Measurements from ENCODE around the gene BSG. TPM values are rescaled to one million over a fixed set of nuclear protein-coding genes. Genes with fewer than 3 reads are reported as not detected.
A peak's percentile ranks its signal among the peaks of the same experiment; 100 is the strongest.

Gene BSG
- total RNA-seq, 2 donors from 2014 or later, result 557 to 1,261 TPM

DNA sequence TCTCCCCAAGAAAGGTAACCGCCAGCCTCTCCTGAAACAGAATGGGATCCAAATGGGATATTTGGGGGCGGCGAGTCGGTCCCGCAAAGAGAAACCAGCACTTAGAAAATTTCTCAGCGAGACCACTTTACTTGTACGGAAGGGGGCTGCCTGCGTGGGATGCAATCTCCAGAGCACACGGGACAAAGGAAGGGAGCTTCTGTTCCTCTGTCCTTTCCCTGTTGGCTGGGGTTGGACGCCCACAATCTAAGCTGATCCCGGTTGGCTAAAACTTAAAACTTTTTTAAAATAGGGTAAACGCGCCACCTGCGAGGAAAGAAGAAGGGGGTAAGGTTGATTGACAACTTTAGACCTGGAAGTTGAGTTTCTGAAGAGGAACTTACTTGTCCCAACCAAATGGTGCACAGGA is 826 bp upstream of the BSG start:
- H3K4me1 ChIP-seq (replicated peaks), result peaks cover 18% of the 10 kb centered on the region
- peak overlapping the region; percentile 78 to 87 for H3K27ac ChIP-seq
- no peak for DNase-seq (ENCODE audit: low spot score)
- H3K36me3 ChIP-seq, result no peaks in the 10 kb centered on the region
- peak overlapping the region; percentile 97 to 99 for H3K4me3 ChIP-seq
- WGBS, result 2% methylated on average over 14 of the region's 14 CpGs
- intact Hi-C loops (cut with DNase I), result loop anchor here (5.0 kb wide), 1 partner anchor 39 kb away; the partner anchor contains the start of gene CDC34
- TF ChIP-seq, protein P1, sequence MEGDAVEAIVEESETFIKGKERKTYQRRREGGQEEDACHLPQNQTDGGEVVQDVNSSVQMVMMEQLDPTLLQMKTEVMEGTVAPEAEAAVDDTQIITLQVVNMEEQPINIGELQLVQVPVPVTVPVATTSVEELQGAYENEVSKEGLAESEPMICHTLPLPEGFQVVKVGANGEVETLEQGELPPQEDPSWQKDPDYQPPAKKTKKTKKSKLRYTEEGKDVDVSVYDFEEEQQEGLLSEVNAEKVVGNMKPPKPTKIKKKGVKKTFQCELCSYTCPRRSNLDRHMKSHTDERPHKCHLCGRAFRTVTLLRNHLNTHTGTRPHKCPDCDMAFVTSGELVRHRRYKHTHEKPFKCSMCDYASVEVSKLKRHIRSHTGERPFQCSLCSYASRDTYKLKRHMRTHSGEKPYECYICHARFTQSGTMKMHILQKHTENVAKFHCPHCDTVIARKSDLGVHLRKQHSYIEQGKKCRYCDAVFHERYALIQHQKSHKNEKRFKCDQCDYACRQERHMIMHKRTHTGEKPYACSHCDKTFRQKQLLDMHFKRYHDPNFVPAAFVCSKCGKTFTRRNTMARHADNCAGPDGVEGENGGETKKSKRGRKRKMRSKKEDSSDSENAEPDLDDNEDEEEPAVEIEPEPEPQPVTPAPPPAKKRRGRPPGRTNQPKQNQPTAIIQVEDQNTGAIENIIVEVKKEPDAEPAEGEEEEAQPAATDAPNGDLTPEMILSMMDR (IDR thresholded peaks at IDR 0.05), result no peak
- TF ChIP-seq POLR2A (IDR thresholded peaks at IDR 0.05) (no peak), POLR2AphosphoS5 (IDR thresholded peaks at IDR 0.05) (no peak)
- H3K9me3 ChIP-seq, result no peaks in the 10 kb centered on the region
- no peaks in the 10 kb centered on the region for H3K27me3 ChIP-seq (replicated peaks; ENCODE audit: insufficient read depth)

DNA sequence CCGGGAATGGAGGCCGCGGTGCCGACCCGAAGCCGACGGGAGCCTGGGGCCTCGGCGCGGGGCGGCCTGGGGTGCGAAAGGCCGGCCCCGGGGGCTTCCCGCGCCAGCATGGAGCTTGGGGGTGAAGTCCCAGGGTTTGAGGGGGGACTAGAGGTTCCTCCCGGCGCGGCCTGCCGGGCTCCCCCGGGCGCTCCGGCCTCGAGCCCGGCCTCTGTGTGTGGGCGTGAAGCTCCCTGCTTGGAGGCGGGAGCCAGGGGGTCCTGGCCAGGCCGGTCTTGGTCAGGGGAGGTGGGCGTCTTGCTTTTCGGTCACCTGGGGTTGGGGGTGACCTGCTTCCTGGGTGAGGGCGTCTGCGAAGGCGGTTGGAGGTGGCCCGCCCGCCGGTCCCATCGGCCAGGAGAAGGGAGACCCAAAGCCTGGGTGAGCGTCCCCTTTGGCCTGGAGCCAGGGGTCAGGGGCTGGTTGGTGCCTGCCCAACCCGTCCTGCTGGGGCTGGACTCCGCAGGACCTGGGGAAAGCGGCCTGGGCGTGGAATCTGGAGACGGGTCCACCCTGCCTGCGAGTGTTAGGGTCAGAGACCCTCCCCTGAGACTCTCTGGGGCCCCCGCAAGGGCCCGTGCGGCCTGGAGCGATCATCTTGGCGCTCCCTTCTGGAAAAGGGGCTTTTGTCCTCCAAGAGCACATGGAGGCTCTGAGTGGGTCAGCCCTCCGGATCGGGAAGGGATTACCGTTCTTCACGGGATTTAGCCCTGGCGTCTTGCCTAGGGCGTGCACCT is 535 bp downstream of the BSG start:
- DNase-seq (ENCODE audit: low spot score), result no peak
- peak overlapping the region; percentile 85 to 87 for H3K27ac ChIP-seq
- H3K9me3 ChIP-seq, result no peaks in the 10 kb centered on the region
- H3K4me1 ChIP-seq (replicated peaks), result peaks cover 18% of the 10 kb centered on the region
- TF ChIP-seq, protein P1 (IDR thresholded peaks at IDR 0.05), result no peak
- H3K36me3 ChIP-seq, result no peaks in the 10 kb centered on the region
- H3K4me3 ChIP-seq, result peak overlapping the region; percentile 97 to 99
- intact Hi-C loops (cut with DNase I), result loop anchor here (5.0 kb wide), 1 partner anchor 41 kb away; the partner anchor contains the start of gene CDC34
- H3K27me3 ChIP-seq (replicated peaks; ENCODE audit: insufficient read depth), result no peaks in the 10 kb centered on the region
- WGBS, result under 1% methylated on average over 38 of the region's 55 CpGs

DNA sequence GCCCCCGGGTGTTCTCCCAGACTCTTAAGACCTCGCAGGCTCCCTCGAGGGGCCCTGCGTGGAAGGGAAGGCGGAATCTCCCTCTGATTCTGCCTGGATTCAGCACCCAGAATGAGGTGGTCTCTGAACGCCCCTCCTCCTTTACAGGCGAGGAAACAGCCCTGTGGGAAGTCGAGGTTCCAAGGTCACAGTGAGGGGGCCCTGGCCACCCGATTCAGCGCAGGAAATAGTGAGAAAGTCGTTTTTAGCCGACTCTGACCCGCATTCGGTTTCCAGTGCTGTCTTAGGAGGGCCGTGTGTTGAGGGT is 1.1 kb downstream of the BSG start:
- H3K36me3 ChIP-seq, result no peaks in the 10 kb centered on the region
- intact Hi-C loops (cut with DNase I), result loop anchor here (5.0 kb wide), 1 partner anchor 41 kb away; the partner anchor contains the start of gene CDC34
- H3K27ac ChIP-seq, result no peak overlapping the region

DNA sequence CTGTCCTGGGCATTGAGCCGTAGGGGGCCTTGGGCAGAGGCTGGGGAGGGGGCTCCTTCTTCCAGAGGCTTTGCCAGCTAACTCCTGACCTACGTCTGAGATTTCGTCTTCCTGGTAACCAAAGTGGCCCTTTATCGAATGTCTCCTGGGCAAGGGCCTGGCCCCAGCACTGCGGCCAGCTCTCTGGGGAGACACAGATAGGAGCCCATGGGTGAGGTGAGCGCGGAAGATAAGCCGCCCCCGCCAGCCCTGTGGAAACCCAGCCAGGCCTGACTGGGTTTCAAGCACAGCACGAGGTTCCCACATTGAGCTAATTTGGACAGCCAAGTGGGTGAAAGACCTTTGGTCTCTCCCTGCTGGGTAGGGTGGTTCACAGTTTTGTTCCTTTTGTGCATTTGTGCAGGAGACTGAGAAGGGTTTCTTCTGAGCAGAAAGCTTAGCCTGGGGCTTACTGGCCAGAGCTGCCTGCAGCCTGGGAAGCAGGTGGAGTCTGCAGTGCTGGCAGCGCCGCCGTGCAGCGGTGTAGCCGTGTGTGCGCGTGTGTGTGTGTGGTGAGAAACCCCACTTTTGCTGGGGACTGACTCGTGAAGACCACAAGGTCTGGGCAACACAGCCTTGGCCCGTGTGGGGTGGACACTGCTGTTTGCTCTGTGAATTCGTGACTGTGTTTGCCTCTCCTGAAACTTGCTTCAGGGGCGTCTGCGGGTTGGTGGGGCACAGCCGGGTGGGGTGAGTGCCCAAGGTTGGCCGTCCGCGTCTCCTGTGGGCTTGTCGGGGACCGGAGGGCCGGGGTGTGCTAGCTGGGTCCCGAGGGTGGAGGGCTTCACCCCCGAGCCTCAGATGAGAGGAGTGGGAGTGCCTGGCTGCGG is 2.5 kb downstream of the BSG start:
- Histone ChIP-seq H3K27me3 (replicated peaks; ENCODE audit: insufficient read depth) (no peaks in the 10 kb centered on the region), H3K4me1 (replicated peaks) (peaks cover 18% of the 10 kb centered on the region), H3K27ac (no peak overlapping the region), H3K9me3 (no peaks in the 10 kb centered on the region), H3K36me3 (no peaks in the 10 kb centered on the region), H3K4me3 (peak overlapping the region in 1 of 2 donors; percentile 17)
- intact Hi-C loops (cut with DNase I), result loop anchor here (5.0 kb wide), 1 partner anchor 43 kb away; the partner anchor contains the start of gene CDC34
- TF ChIP-seq, protein P1 (IDR thresholded peaks at IDR 0.05), result no peak
- no peak for TF ChIP-seq POLR2A (IDR thresholded peaks at IDR 0.05)
- no peak for TF ChIP-seq POLR2AphosphoS5 (IDR thresholded peaks at IDR 0.05)
- 31% methylated on average over 26 of the region's 32 CpGs for WGBS
- no peak for DNase-seq (ENCODE audit: low spot score)

More for the DNA sequence above, 1.1 kb downstream of the BSG start:
- WGBS, result 5% methylated on average over 15 of the region's 15 CpGs
- Histone ChIP-seq H3K9me3 (no peaks in the 10 kb centered on the region), H3K4me1 (replicated peaks) (peaks cover 18% of the 10 kb centered on the region), H3K4me3 (peak overlapping the region; percentile 97 to 99), H3K27me3 (replicated peaks; ENCODE audit: insufficient read depth) (no peaks in the 10 kb centered on the region)
- DNase-seq (ENCODE audit: low spot score), result no peak
- no peak for TF ChIP-seq POLR2A (IDR thresholded peaks at IDR 0.05)
- TF ChIP-seq, protein P1 (IDR thresholded peaks at IDR 0.05), result no peak
- no peak for TF ChIP-seq POLR2AphosphoS5 (IDR thresholded peaks at IDR 0.05)

Data from prostate gland (tissue), 2 donors.